ENCODE data around the gene APP.

The APP gene

GRCh38 chr21:25895565-25896205 is 274.9 kb downstream of the APP start:
- DNase-seq = no peak

- no peak for DNase-seq
These were observed 277.4 kb downstream of the APP start for GRCh38 chr21:25893191-25893590.

- DNase-seq = peak; percentile 27
These were observed 279.0 kb downstream of the APP start for GRCh38 chr21:25891596-25891995.

- no peak for DNase-seq
These were observed 280.6 kb downstream of the APP start for GRCh38 chr21:25890001-25890400.

- no peak for DNase-seq
These were observed 281.9 kb downstream of the APP start for GRCh38 chr21:25888711-25889110.

GRCh38 chr21:25887646-25888306 is 282.8 kb downstream of the APP start:
- no peak for DNase-seq

- no peak for DNase-seq
These were observed 283.4 kb downstream of the APP start for GRCh38 chr21:25887166-25887565.

- no peak for DNase-seq
These were observed 284.7 kb downstream of the APP start for GRCh38 chr21:25885880-25886279.

- no peak for DNase-seq
These were observed 285.2 kb downstream of the APP start for GRCh38 chr21:25885405-25885804.

- DNase-seq = no peak
These were observed 286.3 kb downstream of the APP start for GRCh38 chr21:25884311-25884710.

- DNase-seq = peak; percentile 74
These were observed 288.8 kb downstream of the APP start for GRCh38 chr21:25881524-25882376.

- DNase-seq = no peak
These were observed 291.4 kb downstream of the APP start for GRCh38 chr21:25879203-25879602.

GRCh38 chr21:25878344-25878743 is 292.2 kb downstream of the APP start:
- DNase-seq = no peak

GRCh38 chr21:25872271-25872670 is 298.3 kb downstream of the APP start:
- DNase-seq = no peak

GRCh38 chr21:25871566-25871965 is 299.0 kb downstream of the APP start:
- peak; percentile 30 for DNase-seq

GRCh38 chr21:25870084-25870483 is 300.5 kb downstream of the APP start:
- DNase-seq = no peak

GRCh38 chr21:25867061-25867460 is 303.5 kb downstream of the APP start:
- DNase-seq = no peak

- no peak for DNase-seq
These were observed 306.8 kb downstream of the APP start for GRCh38 chr21:25863747-25864146.

- no peak for DNase-seq
These were observed 307.5 kb downstream of the APP start for GRCh38 chr21:25863031-25863430.

- peak; percentile 26 for DNase-seq
These were observed 308.0 kb downstream of the APP start for GRCh38 chr21:25862596-25862995.

GRCh38 chr21:25862112-25862511 is 308.5 kb downstream of the APP start:
- DNase-seq = no peak

GRCh38 chr21:25859235-25859929 is 311.2 kb downstream of the APP start:
- no peak for DNase-seq

GRCh38 chr21:25858325-25858724 is 312.2 kb downstream of the APP start:
- DNase-seq = no peak

Data from stimulated activated CD8-positive, alpha-beta memory T cell treated with anti-CD3 and anti-CD28 coated beads, Interleukin-4, amount 100 ng/mL, for 48 hours (primary cell).